IPS-20b (cell line): ENCODE results near the gene MPP3.
A peak's percentile ranks its signal among the peaks of the same experiment; 100 is the strongest.
"Not testable (repeated sequence)": the region's sequence is repeated elsewhere in the genome, so short reads cannot be mapped to it uniquely, and the experiment has no call there.

Experiments used
- H3K27ac ChIP-seq: one replicate; pipeline ENCODE4 v1.5.1; 2013; ENCODE audit warnings: low read length
- H3K27me3 ChIP-seq: 2 replicates; pipeline ENCODE4 v1.6.1; 2013; ENCODE audit warnings: mild to moderate bottlenecking, low read length, inconsistent platforms; ENCODE audit not compliant: insufficient read depth
- H3K36me3 ChIP-seq: 2 replicates; pipeline ENCODE4 v1.6.1; 2013; ENCODE audit warnings: low read depth, mild to moderate bottlenecking, inconsistent platforms, low read length, moderate library complexity; ENCODE audit not compliant: insufficient read depth
- H3K4me1 ChIP-seq: 2 replicates; pipeline ENCODE4 v1.6.1; 2013; ENCODE audit warnings: mild to moderate bottlenecking, control low read depth, inconsistent platforms, low read length, moderate library complexity; ENCODE audit not compliant: insufficient read depth
- H3K4me3 ChIP-seq: 2 replicates; pipeline ENCODE4 v1.5.1; 2013; ENCODE audit warnings: mild to moderate bottlenecking, low read length, inconsistent platforms
- H3K9ac ChIP-seq: 2 replicates; pipeline ENCODE4 v1.6.1; 2013; ENCODE audit warnings: low read depth, mild to moderate bottlenecking, inconsistent platforms, low read length, moderate library complexity
- H3K9me3 ChIP-seq: 2 replicates; pipeline ENCODE4 v1.6.1; 2013; ENCODE audit warnings: mild to moderate bottlenecking, low read depth, low read length, inconsistent platforms; ENCODE audit not compliant: insufficient read depth

The MPP3 gene

DNA sequence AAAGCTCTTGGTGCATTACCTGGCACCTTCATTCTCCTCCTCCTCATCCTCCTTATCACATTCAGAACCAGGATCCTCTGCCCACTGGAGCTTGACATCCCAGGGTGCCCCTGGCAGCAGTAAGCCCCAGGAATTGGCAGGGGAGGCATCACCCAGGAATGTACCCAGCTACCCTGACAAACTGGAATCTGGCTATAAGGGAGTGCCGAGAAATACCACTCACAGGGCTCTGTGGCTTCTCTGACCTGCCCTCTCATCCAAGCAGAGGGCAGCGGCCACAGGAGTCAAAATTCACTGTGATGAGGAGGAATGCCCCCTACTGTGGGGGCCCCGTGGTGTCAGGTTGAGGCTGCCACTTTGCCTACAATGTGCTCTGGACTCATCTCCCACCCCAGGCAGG is 19.6 kb downstream of the MPP3 start:
- Histone ChIP-seq H3K4me3 (no peak overlapping the region), H3K36me3 (peaks cover 5% of the 10 kb centered on the region; the same call in 1 of the 2 replicates), H3K27ac (no peak overlapping the region)

GRCh38 chr17:43812396-43813265 is 20.3 kb downstream of the MPP3 start:
- no peaks in the 10 kb centered on the region for H3K27me3 ChIP-seq
- no peak overlapping the region for H3K9ac ChIP-seq
- H3K27ac ChIP-seq, result no peak overlapping the region
- no peaks in the 10 kb centered on the region for H3K4me1 ChIP-seq
- H3K4me3 ChIP-seq, result no peak overlapping the region
- H3K9me3 ChIP-seq, result no peaks in the 10 kb centered on the region
- H3K36me3 ChIP-seq, result peaks cover 5% of the 10 kb centered on the region; the same call in 1 of the 2 replicates

More for the DNA sequence above, 19.6 kb downstream of the MPP3 start:
- Histone ChIP-seq H3K27me3 (no peaks in the 10 kb centered on the region), H3K9ac (no peak overlapping the region), H3K4me1 (no peaks in the 10 kb centered on the region), H3K9me3 (no peaks in the 10 kb centered on the region)

DNA sequence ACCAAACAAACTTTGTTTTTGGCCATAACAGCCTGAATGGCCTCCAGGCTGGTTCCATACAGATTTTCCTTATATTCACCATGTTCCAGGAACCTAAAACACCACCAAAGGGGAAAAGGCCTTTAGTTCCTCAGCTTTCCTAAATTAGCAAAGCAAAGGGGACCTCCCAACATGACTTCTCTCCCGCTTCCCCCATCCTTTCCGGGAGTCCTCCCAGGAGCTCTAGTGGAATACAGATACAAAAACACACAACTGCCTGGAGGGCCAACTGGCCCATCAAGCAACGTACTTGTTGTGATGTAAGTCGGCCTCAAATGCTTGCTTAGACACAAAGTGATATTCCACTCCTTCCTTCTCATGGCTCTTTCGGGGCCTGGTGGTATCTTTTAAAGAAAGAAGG is 22.1 kb downstream of the MPP3 start:
- Histone ChIP-seq H3K27ac (no peak overlapping the region), H3K36me3 (peaks cover 5% of the 10 kb centered on the region; the same call in 1 of the 2 replicates), H3K27me3 (no peaks in the 10 kb centered on the region), H3K9ac (no peak overlapping the region), H3K9me3 (no peaks in the 10 kb centered on the region), H3K4me1 (no peaks in the 10 kb centered on the region), H3K4me3 (no peak overlapping the region)

DNA sequence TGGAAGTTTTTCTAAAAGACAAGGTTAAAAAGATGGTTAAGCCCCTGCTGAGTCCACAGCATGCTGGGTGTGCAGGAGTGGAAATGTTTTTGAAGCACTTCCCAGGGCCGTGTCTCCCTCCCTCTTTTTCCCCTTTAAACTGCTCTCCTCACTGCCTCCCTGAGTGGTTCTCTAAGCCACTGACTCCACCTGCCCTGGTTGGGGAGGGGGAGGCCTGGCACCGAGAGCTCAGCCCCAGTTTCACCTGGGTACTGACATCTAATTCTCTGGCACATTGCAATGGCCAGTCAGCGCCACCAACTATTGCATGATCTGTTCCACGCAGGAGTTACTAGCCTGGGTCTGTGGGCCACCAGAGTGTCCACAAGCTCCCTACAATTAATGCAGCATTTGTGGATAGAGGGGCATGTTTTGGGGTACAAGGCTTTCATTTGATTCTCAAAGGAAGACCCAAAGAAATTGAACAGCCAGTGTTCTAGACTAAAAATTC is 22.7 kb downstream of the MPP3 start:
- no peak overlapping the region for H3K27ac ChIP-seq
- H3K4me1 ChIP-seq, result no peaks in the 10 kb centered on the region
- no peaks in the 10 kb centered on the region for H3K27me3 ChIP-seq
- H3K4me3 ChIP-seq, result no peak overlapping the region
- H3K9me3 ChIP-seq, result no peaks in the 10 kb centered on the region
- H3K9ac ChIP-seq, result no peak overlapping the region
- H3K36me3 ChIP-seq, result peaks cover 5% of the 10 kb centered on the region; the same call in 1 of the 2 replicates

DNA sequence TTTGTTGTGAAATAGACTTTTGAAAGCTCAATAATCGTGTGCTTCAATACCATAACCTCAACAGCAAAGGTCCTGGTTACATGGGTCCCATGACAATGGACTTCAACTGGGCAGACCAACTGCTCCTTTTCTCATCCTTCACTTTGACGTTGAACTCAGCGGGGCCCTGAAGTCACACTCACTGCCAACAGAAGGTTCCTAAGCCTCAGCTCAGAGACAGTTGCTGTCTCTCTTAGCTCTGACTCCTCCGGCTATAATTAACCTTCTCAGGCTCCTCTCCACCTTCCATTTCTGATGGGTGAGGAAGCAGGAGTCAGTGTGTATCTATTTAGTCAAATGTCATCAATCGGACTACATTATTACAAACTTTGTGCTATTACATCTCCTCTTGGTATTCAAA is 23.8 kb downstream of the MPP3 start:
- Histone ChIP-seq H3K9ac (no peak overlapping the region), H3K4me1 (peaks cover 9% of the 10 kb centered on the region; the same call in 1 of the 2 replicates), H3K9me3 (no peaks in the 10 kb centered on the region), H3K27me3 (no peaks in the 10 kb centered on the region), H3K4me3 (no peak overlapping the region), H3K36me3 (peaks cover 5% of the 10 kb centered on the region; the same call in 1 of the 2 replicates), H3K27ac (no peak overlapping the region)

- no peaks in the 10 kb centered on the region for H3K9me3 ChIP-seq
- H3K27me3 ChIP-seq, result no peaks in the 10 kb centered on the region
- peaks cover 19% of the 10 kb centered on the region for H3K4me1 ChIP-seq
- H3K36me3 ChIP-seq, result peaks cover 5% of the 10 kb centered on the region; the same call in 1 of the 2 replicates
- H3K4me3 ChIP-seq, result no peak overlapping the region
- no peak overlapping the region for H3K9ac ChIP-seq
- H3K27ac ChIP-seq, result no peak overlapping the region
Observed at GRCh38 chr17:43808076-43808475, 24.9 kb downstream of the MPP3 start.

GRCh38 chr17:43805117-43805516 is 27.8 kb downstream of the MPP3 start:
- Histone ChIP-seq H3K27me3 (no peaks in the 10 kb centered on the region), H3K36me3 (peaks cover 5% of the 10 kb centered on the region; the same call in 1 of the 2 replicates), H3K9ac (no peak overlapping the region), H3K4me1 (peaks cover 28% of the 10 kb centered on the region), H3K9me3 (no peaks in the 10 kb centered on the region), H3K27ac (no peak overlapping the region), H3K4me3 (no peak overlapping the region)

DNA sequence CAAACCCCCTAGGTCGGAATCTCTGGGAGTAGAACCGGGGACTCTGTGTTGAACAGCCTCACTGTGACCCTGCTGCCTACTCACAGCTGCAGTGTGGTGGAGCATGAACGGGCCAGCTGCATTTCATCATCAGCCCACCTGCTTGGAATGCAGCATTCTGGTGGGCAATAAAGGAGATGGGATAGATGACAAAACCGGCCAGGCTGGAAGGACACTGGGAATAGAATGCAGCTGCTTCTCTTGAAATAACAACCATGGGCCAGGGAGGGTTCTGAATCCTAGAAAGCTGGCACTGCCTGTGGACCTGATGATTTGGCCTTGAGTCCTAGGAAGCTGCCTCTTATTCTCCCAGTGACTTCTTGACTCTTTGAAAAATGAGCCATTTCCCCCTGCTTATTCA is 29.2 kb downstream of the MPP3 start:
- peaks cover 4% of the 10 kb centered on the region; the same call in 1 of the 2 replicates for H3K9me3 ChIP-seq
- peak overlapping the region; percentile 5; the same call in 1 of the 2 replicates for H3K9ac ChIP-seq
- H3K36me3 ChIP-seq, result peaks cover 4% of the 10 kb centered on the region; the same call in 1 of the 2 replicates
- peak overlapping the region; percentile 29; the same call in 1 of the 2 replicates for H3K4me3 ChIP-seq
- peaks cover 28% of the 10 kb centered on the region for H3K4me1 ChIP-seq
- no peak overlapping the region for H3K27ac ChIP-seq
- H3K27me3 ChIP-seq, result no peaks in the 10 kb centered on the region

- Histone ChIP-seq H3K4me3 (no peak overlapping the region), H3K36me3 (no peaks in the 10 kb centered on the region), H3K9me3 (peaks cover 9% of the 10 kb centered on the region; the same call in 1 of the 2 replicates), H3K9ac (no peak overlapping the region), H3K27ac (no peak overlapping the region), H3K4me1 (peaks cover 28% of the 10 kb centered on the region), H3K27me3 (no peaks in the 10 kb centered on the region)
Observed at GRCh38 chr17:43801844-43802243, 31.1 kb downstream of the MPP3 start.

DNA sequence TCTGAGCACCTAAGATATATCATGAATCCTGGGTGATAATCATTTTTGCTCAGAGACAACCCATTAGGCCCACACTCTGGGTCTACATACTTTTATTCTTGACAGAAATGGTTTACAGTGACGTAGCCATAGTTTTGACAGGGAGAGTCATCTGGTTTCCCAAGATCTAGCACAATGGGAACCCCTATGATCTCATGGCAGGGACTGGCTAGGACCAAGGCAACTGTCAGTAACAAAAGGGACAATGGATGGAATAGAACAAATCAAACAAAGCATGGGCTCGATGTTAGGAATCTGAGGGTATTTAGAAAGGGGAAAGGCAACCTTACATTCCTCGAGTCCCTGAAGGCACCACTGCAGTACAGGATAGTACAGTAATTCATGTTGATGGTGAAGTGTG is 32.2 kb downstream of the MPP3 start:
- Histone ChIP-seq H3K4me1 (peaks cover 28% of the 10 kb centered on the region), H3K27me3 (no peaks in the 10 kb centered on the region), H3K36me3 (no peaks in the 10 kb centered on the region), H3K27ac (no peak overlapping the region), H3K9ac (no peak overlapping the region), H3K9me3 (peaks cover 9% of the 10 kb centered on the region; the same call in 1 of the 2 replicates), H3K4me3 (no peak overlapping the region)

DNA sequence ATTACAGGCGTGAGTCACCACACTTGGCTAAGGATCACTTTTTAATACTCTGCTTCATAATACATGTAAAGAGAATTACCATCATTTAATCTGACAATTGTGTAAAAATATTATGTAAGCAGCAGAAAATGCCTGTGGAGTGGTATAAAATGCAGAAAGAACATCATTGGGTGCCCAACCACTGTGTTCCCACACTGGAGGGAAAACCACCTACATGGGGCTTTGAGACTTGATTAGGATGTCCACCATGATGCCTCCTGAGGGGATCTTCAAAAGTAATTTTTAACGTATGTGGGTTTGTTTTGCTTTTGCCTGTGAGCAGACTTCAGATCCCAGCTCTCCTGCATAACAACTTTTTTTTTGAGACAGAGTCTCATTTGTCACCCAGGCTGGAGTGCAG is 33.9 kb downstream of the MPP3 start:
- H3K4me1 ChIP-seq, result peaks cover 18% of the 10 kb centered on the region

DNA sequence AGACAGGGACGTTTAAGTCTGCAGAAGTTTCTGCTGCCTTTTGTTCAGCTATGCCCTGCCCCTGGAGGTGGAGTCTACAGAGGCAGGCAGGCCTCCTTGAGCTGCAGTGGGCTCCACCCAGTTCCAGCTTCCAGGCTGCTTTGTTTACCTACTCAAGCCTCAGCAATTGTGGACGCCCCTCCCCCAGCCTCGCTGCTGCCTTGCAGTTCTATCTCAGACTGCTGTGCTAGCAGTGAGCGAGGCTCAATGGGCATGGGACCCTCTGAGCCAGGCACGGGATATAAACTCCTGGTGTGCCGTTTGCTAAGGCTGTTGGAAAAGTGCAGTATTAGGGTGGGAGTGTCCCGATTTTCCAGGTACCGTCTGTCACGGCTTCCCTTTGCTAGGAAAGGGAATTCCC is 34.9 kb downstream of the MPP3 start:
- not testable (repeated sequence) for H3K9me3 ChIP-seq, H3K9ac ChIP-seq, H3K4me3 ChIP-seq, H3K4me1 ChIP-seq, H3K36me3 ChIP-seq, H3K27me3 ChIP-seq, H3K27ac ChIP-seq

More for the DNA sequence above, 33.9 kb downstream of the MPP3 start:
- peaks cover 9% of the 10 kb centered on the region; the same call in 1 of the 2 replicates for H3K9me3 ChIP-seq
- no peaks in the 10 kb centered on the region for H3K27me3 ChIP-seq
- no peaks in the 10 kb centered on the region for H3K36me3 ChIP-seq
- no peak overlapping the region for H3K9ac ChIP-seq
- no peak overlapping the region for H3K4me3 ChIP-seq
- no peak overlapping the region for H3K27ac ChIP-seq
